GM21447 (cell line): Measurements from ENCODE around the gene ZMIZ1.
A peak's percentile ranks its signal among the peaks of the same experiment; 100 is the strongest.

Experiments used
- ATAC-seq: cut with Tn5 transposase; IDR thresholded peaks from one replicate; pipeline ENCODE4 v1.9.1; 2021; ENCODE audit not compliant: unreplicated experiment

ZMIZ1 gene, protein sequence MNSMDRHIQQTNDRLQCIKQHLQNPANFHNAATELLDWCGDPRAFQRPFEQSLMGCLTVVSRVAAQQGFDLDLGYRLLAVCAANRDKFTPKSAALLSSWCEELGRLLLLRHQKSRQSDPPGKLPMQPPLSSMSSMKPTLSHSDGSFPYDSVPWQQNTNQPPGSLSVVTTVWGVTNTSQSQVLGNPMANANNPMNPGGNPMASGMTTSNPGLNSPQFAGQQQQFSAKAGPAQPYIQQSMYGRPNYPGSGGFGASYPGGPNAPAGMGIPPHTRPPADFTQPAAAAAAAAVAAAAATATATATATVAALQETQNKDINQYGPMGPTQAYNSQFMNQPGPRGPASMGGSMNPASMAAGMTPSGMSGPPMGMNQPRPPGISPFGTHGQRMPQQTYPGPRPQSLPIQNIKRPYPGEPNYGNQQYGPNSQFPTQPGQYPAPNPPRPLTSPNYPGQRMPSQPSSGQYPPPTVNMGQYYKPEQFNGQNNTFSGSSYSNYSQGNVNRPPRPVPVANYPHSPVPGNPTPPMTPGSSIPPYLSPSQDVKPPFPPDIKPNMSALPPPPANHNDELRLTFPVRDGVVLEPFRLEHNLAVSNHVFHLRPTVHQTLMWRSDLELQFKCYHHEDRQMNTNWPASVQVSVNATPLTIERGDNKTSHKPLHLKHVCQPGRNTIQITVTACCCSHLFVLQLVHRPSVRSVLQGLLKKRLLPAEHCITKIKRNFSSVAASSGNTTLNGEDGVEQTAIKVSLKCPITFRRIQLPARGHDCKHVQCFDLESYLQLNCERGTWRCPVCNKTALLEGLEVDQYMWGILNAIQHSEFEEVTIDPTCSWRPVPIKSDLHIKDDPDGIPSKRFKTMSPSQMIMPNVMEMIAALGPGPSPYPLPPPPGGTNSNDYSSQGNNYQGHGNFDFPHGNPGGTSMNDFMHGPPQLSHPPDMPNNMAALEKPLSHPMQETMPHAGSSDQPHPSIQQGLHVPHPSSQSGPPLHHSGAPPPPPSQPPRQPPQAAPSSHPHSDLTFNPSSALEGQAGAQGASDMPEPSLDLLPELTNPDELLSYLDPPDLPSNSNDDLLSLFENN

DNA sequence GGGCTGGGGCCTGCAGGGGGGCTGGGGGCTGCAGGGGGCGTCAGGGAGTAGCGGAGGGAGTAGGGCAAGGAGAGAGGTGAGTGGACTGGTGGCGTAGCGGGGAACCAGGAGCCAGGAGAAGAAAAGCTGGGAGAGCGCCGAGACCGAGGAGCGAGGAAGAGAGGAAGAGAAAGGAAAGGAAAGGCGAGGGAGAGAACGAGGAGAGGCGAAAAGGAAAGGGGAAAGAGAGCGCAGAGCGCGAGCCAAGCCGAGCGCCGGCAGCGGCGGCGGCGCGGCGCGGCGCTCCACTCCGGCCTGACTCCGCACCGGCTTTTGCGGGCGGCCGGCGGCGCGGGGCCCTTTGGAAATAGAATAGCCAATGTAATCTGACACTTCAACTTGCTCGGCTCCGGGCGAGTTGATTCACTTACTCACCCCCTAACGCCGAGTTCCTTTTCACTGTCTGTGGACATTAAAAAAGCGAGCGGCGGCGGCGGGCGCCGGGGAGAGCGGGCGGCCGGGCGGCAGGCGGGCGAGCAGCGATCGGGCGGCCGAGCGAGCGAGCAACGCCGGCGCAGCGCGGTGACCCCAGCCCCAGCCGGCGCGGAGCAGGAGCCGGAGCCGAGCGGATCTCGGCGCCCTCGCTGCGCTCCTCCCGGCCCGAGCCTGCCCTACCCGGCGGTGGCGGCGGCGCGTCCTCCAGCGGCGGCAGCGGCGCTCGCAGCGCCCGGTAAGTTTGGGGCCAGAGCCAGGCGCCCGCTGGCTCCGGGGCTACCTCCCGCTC is at the start of gene ZMIZ1:
Gene ZMIZ1 (plus strand): TSS at position 405 of the 763 bp plus-strand sequence. CDS start 132,667 bp downstream, outside the sequence.
- peak; percentile 54 for ATAC-seq

DNA sequence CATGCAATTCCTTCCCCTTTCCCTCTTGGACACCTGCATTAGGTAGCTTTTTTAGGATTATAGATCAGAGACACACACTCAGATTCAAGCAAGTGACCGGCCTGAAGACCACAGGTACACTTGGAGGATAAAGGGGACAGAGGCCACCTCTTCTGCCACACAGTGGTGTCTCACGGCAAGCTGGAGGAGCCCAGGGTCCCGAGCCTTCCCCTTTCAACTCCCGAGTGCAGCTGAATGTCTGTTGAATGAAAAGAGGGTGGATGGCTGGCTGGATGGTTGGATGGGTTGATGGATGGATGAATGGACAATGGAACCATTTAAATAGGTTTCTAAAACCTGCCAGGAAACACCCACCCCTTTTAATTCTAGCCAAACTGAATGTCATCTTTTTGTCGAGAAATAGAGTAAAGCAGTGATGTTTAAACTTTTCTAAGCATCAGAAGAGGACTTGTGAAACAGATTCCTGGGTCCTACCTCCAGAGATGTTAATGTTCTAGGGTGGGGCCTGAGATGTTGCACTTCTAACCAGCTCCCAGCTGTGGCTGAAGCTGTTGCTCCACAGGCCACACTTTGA is 49.2 kb upstream of the ZMIZ1 start:
- ATAC-seq, result no peak

- ATAC-seq, result no peak
Observed at GRCh38 chr10:79020015-79020491, 48.7 kb upstream of the ZMIZ1 start.

GRCh38 chr10:79020605-79021004 is 48.2 kb upstream of the ZMIZ1 start:
- no peak for ATAC-seq

DNA sequence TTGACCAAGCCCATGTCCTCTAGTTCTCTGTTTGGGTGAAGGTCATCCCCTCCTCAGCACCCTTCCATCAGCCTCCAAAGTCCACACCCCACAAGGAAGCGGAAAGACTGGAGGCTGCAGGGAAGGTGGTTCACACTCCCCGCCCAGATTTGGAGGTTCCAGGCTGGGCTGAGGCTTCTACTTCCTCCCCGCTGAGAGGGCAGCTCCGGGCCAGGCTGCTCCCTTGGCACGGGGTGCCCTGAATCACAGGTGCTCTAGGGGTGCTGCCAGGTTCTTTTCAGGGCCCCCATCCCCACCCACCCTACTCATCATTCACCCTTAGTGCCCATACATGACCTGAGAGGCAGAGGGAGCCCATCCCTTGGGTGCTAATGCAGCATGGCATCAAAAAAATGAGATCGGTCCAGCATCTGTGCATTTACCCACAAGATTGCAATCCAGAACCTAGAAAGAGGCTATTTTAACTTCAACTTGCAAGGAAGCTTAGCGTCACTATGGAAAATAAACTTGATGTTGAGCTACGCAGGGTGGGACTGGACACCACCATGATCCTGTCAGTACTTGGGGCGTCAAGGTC is 47.3 kb upstream of the ZMIZ1 start:
- ATAC-seq, result no peak

DNA sequence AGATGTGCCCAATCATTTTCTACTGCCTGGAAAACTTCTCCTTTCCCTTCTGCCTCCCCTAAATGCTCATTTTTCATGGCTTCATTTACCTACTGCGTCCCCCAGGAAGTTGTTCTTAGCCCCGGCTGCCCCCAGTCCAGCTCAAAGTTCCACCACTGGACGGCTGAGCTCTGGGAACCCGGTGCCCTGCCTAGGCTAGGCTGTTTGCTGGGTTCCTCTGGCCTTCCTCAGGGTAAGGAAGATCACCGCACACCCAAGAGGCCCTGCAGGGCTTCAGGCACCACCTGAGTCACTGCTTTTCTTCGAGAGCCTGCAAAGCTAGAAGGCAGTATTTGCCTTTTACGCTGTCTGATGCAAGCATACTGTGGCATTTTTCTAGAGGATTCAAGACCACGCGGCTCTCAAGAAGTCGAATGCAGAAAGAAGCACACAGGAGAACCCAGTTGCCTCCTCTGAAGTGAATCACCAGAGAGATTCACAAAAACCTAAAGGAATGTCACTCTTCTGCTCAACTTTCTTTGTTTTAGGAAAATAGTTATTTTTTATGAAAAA is 46.7 kb upstream of the ZMIZ1 start:
- ATAC-seq, result no peak

GRCh38 chr10:79022565-79023230 is 46.1 kb upstream of the ZMIZ1 start:
- ATAC-seq, result no peak

- no peak for ATAC-seq
Observed at GRCh38 chr10:79023240-79024162, 45.3 kb upstream of the ZMIZ1 start.

GRCh38 chr10:79024296-79024695 is 44.5 kb upstream of the ZMIZ1 start:
- no peak for ATAC-seq

- ATAC-seq, result no peak
Observed at GRCh38 chr10:79024720-79025198, 44.0 kb upstream of the ZMIZ1 start.

DNA sequence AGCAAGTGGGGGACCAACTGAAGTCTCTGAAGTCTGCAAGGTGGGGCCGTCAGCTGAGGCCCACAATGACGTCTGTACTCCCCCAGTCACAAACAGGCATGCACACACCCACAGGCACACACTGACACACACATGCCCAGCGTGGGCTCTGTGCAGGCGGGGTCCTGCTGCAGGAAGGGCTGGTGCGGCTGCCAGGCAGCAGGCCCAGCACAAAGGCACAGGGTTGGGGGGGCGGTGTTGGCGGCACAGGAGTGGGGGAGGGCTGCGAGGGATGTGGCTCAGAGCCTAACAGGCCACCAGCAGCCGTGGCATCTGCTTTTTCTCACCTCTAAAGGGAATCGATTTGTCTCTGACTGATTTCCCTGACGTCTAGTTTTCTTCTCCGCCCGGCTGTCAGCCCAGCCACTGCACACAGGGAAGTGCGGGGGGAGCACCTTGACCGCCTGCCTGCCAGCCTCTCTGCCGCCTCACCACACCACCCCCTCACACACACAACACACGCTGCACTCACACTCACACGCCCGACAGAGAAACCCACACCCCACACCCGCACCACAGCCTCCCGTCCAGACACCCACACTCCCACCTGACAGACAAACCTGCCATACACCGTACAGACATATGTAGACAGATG is 43.5 kb upstream of the ZMIZ1 start:
- no peak for ATAC-seq

GRCh38 chr10:79026341-79026761 is 42.4 kb upstream of the ZMIZ1 start:
- ATAC-seq, result no peak

DNA sequence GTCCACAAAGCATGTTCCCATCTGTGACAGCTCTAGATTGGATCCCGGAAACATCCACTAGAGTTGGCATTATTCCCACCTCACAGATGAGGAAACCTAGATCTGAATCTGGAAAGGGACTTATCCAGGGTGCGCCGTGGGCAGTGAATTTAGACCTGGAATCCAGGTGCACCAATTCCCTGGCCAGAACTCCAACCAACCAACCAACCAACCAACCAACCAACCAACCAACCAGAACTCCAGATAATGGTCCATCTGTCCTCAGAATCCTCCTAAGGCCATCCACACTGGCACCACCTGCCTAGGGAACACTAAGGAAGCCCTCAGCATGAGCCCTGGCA is 42.0 kb upstream of the ZMIZ1 start:
- ATAC-seq, result no peak

DNA sequence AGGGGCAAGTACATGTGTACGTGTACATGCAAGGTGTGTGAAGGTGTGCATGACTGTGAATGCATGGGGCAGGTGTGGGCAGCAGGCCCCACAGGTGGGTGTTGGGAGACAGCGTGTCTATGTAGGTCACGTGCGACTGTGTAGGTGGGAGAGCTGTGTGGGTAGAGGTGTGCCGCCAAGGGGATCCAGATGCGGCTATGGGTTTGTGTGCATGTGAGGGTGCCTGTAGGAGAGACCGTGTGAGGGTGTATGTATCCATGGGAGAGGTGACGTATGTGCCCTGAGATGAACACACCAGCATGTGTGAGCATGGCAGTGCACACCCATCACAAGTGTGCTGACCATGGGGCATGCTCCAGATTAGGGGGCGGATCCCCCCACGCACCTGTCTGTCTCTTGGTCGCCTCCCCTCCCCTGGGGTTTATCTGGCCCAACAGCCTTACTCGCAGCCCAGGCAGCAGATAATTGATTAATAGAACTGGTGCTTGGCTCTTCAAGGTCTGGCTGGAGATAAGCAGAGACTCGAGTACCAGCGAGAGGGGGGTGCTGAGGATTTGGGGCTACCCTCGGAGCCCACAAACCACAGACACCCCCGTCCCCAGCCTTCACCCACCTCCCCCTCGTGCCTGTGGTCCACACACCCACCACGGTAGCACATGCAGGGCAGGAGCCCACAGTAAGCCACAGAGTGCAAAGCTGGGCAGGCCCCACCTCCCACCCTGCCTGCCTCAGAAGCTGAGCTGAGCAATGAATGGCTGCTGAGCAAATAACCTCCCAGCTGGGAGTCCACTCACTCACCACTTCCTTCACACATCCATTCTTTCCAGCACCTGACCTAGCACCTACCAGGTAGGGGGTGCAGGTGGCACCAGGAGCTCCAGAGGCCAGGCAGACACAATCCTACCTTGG is 41.4 kb upstream of the ZMIZ1 start:
- ATAC-seq, result no peak

DNA sequence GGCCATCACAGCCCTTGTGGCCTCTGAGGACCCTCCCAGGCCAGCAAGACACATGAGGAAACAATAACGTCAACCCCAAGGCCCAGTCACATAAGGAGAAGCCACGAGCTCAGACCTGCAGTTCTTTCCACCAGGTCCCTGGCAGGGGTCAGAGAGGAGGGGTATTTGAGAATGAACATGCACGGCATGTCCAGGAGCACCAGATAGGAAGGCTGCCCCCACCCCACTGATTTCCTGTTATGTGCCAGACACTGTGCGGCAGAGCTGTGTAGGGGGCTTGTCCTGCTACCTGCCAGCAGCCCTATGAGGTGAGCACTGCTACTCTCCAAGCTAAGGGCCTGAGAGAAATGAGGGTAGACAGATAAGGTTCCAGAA is 40.7 kb upstream of the ZMIZ1 start:
- ATAC-seq, result no peak

DNA sequence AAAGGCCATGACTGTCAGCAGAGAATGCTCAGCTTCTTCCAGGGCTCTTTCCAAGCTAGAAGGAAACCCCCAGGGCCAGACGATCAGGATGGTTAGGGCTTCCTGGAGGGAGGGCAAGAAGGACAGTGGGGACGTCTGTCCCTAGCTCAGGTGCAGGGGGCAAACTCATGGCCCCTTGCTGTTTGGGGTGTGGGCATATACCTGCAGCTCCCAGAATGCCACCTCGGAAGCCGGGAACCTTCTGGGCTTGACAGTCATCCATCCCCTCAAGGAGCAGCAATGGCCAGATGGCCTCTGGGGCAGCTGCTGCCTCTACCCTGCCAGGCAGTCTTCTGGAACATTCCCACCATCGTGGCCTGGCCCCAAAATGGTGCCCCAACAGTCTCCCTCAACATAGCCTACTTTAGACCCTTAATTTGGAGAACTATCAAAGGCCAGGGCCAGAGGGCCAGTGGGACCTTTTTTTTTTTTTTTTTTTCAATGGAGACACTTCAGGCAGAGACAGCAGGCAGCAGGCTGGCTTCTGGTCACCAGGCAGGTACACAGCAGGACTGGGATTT is 40.2 kb upstream of the ZMIZ1 start:
- no peak for ATAC-seq
